ENCODE data around the gene PAPPA2.

PAPPA2 gene

DNA sequence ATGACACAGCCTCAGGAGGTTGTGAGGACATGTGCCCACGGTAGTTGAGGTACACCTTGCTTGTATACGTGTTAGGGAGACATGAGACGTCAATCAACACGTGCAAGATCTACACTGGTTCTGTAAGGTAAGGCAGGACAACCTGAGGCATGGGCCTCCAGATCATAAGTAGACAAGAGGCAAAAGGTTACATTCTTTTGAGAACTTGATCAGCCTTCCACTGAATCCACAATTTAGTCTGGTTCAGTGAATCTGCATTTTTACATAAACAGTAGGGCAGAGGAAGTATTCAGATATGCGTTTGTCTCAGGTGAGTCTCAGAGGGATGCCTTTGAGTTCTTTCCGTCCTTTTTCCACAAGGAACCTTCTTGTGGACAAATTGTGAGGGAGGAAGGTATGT lies 352.6 kb downstream of the PAPPA2 start:
- DNase-seq = no peak

DNA sequence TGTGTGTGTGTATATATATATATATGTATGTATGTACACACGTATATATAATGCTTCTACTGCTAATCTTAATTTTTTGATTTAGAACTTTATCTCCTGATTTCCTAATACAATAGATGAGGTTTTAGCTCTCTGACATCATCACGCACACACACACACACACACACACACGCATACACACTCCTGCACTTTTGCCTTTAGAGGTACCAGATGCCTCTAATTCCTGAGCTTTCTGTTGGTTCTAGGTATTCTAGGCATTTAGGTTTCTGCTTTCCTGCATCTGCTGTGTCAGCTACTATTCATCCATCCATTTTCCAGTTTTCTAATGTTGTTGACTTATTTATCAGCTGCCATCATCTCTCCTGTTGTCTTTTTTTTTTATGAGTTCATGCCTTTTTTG lies 353.3 kb downstream of the PAPPA2 start:
- DNase-seq = no peak

DNA sequence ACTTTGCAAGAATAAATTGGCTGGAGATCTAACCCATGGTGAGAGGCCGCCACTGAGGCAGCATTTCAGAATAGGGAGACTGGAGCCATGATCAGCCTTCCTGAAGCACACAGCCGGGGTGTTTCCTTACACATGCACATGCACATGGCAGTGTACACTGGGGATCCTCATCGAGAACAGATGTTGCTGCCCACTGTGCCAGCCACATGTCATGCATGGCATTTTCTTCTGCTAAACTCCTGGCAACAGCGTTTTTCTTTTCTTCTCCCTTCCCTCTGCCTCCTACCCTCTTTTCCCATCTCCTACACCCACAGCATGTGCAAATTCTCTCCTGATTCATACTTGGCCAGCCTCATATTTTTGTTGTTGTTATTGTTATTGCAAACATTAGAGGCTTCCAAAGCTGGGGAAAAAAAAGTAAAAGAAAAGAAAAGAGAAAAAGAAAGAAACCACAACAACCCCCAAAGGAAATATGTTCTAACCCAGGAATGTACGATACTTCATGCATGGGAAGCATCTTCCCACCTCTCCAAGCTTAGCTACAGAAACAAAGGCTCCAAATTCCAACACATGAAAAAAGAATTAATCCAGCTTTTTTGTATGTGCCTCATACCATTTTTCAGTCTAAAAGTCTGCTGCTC lies 357.5 kb downstream of the PAPPA2 start:
- no peak for DNase-seq

DNA sequence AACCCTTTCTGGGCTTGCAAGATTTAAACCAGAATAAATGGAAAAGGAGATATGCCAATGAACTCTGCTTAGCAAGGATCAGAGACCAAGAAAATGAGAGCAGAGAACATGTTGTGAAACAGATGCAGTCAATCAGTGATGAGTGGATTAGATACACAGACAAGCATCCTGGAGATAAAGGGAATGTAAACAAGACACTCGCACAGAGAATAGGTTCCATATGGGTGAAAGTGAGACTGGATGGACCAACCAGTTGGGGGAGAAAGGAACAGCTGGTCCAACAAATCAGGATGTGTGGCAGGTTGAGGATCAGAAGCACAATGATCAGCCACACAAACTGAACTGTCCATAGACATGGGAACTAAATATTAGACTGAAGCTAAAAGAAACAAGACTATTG lies 363.3 kb downstream of the PAPPA2 start:
- DNase-seq = no peak

DNA sequence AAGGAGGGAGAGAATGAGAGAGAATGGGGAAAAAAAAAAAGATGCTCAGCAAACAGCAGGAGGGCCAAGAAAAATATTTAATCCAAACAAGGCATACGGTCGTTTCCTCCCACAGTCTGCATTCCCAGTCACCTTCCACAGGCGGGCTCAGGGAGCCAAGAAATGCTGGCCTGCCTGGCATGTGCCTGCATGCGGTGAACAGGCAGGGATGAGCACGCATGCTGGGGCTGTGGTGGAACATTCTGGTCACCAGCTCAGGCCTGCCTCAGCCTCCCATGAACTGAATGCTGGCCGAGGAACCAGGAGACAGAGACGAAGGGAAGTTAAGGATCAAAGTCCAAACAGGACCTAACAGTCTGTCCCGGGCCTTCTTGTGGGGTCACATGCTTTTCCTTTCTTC lies 366.3 kb downstream of the PAPPA2 start:
- no peak for DNase-seq

DNA sequence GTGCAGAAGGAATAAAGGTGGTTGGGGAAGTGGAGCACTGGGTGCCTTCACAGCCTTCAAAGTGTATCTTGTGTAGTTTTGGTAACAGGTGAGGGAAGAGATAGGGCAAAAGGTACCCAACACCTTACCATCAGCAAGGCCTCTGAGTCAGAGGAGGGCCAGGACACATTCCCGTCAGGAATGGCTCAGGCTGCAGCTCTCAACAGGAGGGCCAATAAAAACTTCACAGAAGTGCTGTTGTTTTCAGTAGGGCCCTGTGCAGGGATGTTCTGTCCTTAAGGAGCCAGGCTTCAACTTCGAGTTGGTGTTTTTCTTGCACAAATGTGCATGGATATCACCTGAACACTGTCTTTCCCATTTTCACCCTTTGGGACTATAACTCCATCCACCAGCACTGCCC lies 368.2 kb downstream of the PAPPA2 start:
- DNase-seq = no peak

DNA sequence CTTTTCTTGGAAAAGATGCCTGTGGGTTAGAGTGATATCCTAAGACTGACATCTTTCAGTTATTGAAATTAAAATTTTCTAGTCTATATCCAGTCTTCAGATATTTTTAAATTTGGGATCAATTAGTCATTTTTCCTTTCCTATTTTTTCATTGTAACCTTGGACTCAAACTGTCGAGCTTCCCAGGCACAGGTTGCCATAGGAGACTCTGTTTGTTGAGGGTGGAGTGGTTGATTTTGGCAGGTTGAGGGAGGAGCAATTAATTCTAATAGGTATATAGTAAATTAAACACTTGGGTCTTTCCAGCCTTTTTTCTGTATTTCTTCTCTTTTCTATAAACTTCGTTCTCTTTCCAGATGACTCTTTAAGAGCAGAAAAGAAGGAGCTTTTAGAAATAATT lies 374.7 kb downstream of the PAPPA2 start:
- DNase-seq = no peak

DNA sequence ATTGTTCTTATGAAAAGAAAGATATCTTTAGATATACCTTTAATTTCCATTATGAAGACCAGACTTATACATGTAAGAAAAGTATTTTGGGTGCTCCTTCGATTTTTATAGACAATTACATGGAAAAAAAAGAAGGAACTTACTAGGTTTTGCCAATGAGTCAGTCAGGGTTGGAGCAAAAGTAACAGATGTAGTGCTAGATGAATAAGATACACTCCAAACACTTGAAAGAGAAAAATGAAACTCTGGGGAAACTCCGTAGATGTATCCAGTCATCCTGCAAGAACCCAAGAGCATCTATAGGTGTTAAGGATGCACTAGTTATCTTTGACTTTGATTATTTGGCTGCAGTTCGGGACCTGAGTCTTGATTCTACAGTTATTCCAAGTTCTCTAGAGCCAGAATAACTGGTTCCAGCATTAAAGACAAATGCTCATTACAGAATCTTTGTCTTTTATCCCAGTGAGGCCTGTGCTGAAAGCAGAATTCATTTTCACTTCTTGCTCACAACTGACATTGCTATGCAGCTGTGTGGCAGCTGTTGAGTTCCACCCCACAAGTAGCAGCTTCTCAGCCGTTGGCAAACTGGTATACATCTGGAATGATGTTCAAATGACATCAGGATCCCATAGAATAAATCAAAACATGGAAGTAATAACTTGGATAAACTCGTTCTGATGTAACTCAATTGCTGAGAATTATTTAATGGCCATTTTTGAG lies 375.5 kb downstream of the PAPPA2 start:
- no peak for DNase-seq

DNA sequence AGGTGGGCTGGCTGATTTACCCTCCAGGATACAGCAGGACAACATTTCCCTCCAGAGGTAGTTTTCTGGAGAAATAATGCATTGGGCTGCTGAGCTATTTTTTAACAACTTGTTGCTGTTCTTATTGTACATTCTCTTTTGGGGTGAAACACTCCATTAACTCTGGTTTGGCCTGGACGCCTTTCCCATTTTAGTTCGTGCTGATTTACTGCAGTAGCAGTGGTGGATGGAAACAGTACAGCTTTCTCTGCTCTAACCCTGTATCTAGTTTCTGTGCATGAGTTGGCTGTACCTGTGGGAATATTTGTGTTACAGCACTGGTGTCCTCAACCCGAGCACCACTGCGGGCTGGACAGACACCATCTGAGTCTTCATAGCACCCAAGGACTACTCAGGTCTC lies 376.2 kb downstream of the PAPPA2 start:
- no peak for DNase-seq

DNA sequence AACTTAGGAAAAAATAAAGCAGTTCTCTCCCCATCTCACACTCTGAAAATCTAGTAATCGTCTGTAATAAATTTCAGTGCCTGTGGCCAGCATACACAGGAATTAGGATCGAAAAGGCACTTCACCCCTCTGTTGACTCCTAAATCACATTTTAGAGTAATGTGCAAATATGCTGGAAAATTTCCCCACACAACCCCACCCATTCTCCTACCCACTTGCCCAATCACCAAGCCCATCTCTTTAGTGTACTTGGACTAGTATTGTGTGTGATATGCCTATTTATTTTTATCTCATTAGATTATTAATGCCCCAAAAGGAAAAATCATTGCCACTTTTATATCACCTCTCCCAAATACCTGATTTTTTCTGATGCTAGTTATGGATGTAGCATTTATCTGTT lies 378.3 kb downstream of the PAPPA2 start:
- no peak for DNase-seq

DNA sequence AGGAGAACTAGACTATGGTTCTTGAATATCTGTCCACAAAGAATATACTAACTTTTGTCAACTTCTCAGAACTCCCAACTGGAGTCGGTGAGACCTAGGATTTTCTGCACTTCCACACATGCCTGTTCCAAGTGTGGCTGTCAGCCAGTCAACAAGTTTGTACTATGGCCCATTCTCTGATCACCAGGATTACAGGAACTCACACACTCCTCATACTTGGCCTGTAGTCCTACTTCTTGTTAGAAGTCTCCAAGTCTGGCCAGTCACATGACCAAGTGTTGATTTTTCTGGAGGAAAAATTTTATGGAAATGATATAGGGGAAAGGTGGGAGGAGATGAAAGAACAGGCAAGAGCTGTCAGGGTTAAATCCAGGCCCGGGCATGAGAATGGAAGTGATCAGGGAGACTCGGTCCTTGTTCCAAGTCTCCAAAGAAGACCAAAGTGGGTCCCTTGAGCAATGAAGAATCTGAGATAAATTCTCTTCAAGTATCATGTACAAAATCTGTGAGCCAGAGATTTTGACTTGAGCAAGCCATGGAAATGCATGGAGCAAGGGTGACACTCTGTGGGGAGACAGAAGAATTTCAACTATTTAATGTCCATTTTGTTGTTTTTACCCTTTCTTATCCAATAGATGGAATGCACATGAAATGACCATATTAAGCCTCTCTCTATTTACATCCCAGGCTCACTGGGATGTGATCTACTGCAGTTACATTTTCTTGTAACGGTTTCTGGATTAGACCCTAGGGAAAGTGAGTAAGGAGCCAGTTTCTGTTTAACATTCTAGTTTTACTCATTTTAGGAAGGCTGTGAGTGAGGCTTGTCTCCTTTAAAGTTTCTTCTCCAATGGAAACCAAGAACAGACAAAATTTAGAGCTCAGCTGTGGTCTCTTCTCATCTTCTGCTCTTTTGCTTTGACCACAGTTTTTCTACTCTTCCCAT lies 380.6 kb downstream of the PAPPA2 start:
- no peak for DNase-seq

DNA sequence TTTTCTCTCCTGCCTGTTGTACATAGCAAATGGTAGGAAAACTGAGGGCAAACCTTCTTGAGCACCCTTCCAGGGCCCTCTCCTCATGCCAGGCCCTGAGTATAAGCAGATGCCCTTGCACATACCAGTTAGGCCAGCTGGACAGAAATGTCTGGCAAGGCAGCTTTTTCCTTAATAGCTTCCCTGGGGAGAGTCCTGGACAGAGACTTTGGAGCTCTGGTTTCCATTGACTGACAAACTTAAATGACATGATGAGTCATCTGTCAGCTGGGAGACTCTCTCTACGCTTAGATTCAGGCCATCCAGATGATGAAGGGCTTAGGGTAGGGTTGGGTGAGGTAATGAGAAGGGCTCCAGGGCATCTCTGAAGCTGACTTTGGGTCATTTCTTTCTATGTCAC lies 384.1 kb downstream of the PAPPA2 start:
- DNase-seq = no peak

DNA sequence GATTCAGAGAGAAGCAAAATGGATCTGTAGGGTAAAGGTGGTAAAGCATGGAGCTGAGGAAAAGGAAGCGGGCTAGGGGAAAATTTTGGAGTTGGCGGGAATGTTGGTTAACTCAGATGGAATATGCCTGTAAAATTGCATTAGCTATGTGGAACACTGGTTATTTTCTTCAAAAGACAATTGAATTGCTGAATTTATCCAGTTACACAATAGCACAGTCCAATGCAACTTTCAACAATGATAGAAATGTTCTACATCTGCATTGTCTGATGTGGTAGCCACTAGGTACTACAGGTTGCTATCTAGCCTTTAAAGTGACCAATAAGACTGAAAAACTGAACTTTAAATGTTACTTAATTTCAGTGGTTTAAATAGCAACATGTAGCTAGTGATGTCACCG lies 386.3 kb downstream of the PAPPA2 start:
- no peak for DNase-seq

DNA sequence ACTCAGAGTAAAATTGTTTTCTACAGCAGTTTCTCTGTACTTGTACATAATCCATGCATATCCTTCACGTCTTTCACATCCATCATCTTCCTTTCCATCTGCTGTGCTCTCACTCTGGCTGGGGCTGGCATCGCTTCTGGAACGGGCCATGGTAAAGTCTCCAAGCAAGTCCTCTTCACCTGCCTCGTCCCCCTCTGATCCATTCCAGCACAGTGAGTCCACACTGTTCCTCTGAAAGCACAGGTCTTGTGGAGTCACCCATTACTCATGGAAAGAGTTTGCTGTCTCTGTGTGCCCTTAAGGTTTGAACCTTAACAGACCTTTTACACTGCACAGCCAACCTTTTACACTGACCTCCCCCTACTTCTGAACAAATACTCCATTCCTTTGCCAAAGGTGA lies 387.9 kb downstream of the PAPPA2 start:
- no peak for DNase-seq

DNA sequence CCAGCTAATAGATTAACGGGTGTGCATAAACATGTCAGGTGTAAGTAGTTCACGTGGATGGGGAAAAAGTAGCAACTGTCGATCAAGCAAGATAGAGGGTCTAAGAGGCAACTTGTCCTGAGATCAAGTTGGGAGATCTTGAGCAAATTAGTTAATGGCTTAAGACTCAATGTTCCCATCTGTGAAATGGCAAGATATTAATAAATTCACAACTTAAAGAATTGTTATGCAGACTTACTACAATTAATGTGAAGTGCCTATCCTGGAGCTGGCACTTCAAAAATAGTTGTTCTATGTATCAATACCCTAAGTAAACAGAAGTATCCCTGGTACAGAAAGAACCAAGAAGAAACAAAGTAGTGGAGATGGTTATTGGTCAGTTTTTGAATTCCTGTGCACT lies 389.1 kb downstream of the PAPPA2 start:
- DNase-seq = no peak

DNA sequence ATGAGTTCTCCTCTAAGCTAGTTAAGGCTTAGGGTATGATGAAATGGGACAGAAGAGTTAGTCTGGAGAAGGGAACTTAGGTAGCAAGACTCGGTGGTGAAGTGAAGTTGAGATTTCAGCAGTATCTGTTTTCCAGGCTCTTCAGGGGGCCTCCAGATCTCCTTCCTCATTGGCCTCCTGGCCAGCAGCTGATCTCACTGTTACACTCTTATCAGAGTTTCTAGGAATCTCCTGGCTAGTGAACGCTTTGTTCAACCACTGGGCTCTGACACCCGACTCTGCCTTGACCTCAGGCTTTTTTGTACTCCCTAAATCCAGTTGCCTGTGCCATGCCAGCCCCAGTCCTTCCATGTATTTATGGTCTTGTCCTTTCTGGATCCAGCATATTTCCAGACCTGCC lies 390.5 kb downstream of the PAPPA2 start:
- DNase-seq = no peak

DNA sequence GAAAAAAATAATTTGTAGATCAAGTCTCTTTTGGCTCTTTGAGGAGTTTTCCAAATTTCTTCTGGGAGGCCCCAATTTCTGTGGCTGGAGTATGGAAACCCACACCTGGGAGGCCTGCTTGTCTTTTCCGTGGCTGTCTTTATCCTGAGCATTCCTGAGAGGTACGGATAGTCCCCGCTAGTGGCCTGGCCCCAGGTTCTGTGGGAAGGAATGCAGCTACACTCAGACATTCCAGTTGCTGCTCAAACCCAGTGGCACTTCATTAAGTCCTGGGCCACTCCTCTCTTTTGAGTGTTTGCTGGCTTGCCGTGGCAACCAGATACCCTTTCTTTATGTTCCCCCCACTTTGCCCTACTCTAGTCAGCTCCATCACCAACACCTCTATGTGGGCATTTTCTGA lies 391.1 kb downstream of the PAPPA2 start:
- no peak for DNase-seq

DNA sequence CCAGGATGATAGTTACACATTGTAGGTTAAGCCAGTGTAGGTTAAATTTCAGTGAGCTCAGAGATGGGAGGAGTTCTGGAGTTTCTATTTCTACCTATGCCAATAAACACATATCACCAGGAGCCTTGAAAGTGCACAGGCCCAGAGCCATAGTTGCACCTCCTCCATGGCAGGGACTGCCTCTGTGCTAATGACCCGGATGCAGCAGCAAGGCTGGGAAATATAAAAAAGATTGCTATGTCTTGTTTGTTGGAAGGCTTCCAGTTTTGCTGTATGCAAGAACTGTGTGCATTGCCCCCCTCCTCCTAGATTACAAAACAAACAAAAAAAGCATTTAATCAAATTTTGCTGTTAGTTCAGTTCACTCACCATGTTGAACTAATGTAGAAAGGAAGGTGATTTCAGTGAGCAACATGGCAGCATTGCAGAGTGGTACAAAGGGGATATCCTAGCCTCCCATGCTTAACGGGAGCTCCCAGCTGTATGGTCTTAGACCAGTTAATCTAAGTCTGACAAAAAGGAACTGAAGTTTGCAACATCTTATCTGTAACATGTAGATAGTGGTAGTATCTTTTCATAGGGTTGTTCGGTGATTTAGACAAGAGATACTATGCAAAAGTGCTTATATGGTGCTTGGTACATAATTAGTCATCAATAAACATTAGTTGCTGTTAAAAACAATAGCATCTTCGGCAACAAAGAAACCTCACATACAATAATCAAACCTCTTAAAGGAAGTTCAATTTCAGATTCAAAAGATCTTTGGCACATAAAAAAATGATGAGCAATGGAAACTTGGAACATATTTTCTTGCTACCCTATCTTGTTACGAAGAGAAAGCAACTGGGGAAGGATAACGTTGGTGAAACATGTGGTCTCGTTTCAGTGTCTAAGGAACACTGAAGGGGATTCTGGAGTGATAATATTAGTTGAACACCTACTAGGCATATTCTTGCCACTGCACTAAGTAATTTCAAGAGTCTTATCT lies 392.1 kb downstream of the PAPPA2 start:
- DNase-seq = no peak

DNA sequence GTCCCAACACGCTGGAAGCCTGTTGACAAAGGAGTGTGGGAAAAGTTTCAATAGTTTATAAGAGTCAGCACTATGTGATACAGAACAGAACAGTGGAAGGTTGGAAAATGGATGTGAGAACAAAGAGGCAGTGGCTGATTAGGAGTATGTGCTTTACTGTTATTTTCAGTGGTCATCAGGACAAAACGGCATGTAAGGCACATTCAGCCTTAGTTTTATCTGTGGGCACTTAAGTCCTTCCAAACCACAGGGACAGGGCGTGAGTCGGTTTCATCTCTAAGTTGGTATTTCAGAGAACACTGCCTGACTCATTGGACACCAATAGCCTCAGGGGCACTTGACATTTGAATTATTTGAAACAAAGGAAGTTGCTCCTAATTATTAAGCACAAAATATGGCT lies 394.7 kb downstream of the PAPPA2 start:
- DNase-seq = no peak

DNA sequence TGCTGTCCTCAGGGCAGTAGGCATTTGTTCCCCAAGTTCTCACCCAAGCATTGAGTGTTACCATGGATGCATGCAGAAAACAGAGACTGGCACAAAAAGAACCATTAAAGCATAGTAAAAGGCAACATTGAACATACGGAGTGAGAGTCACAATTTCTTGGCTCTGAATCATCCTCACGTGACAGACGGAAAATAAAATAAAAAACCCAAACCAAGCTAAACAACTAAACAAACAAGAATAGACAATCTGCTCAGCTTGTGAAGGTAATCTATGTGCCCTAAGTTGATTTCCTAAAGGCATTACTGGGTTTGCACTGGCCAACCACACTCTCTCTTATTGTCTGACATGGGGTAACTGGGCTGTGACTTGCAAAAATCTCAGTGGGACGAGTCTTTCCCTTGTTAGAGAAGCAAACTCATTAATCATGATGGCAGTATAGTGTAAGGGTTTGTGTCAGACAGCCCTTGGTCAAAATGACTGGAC lies 395.5 kb downstream of the PAPPA2 start:
- DNase-seq = no peak

DNA sequence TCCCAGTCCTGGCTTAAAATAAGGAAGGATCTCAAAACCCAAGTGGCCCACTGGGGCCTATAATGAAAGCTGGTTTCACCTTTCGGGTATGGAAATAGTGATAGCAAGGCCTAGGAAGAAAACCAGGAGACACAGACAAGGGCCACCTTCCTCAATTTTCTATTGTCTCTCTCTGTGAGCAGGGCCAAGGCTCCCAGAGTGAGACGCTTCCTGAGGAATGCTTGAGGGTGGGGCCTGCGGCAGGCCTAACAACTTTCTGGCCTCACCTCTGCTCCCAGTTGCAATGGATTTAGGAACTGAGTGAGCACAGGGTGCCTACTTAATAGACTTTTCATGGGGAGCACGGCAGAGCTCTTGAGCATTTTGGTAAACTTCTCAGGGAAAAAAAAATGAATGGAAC lies 400.6 kb downstream of the PAPPA2 start:
- no peak for DNase-seq

DNA sequence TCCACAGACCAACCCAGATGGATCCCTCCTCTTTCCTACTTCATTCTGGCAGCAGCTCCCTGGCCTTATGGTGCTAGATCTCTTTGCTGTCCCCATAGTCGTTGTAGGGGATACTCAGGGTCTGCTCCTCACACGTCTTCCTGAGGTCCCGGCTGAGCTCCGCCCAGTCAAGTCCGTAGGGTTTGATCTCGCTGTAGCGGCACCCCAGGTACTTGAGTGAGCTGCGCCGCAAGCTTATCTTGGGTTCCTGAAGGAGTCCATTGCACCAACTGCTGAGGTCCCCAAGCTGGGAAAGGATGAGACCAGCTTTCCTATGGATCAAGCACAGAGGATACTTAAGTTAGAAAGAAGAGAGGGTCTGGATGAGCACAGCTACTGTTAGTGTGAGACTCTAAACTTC lies 401.2 kb downstream of the PAPPA2 start:
- no peak for DNase-seq

Data from activated CD4-positive, alpha-beta T cell treated with anti-CD3 and anti-CD28 coated beads, Interleukin-2, amount 50 U/mL, for 1 hour (primary cell).